ENCODE measurements around the gene GJA3.

- no peak for TF ChIP-seq POLR2A (IDR thresholded peaks at IDR 0.05)
- TF ChIP-seq, protein P1, sequence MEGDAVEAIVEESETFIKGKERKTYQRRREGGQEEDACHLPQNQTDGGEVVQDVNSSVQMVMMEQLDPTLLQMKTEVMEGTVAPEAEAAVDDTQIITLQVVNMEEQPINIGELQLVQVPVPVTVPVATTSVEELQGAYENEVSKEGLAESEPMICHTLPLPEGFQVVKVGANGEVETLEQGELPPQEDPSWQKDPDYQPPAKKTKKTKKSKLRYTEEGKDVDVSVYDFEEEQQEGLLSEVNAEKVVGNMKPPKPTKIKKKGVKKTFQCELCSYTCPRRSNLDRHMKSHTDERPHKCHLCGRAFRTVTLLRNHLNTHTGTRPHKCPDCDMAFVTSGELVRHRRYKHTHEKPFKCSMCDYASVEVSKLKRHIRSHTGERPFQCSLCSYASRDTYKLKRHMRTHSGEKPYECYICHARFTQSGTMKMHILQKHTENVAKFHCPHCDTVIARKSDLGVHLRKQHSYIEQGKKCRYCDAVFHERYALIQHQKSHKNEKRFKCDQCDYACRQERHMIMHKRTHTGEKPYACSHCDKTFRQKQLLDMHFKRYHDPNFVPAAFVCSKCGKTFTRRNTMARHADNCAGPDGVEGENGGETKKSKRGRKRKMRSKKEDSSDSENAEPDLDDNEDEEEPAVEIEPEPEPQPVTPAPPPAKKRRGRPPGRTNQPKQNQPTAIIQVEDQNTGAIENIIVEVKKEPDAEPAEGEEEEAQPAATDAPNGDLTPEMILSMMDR (IDR thresholded peaks at IDR 0.05), result no peak
These were observed 46.7 kb downstream of the GJA3 start for GRCh38 chr13:20114066-20114610.
